A673 (cell line): Measurements from ENCODE around the gene BCAR3. TPM values are rescaled to one million over a fixed set of nuclear protein-coding genes. Genes with fewer than 3 reads are reported as not detected.

Experiments used
- BruUV-seq: library from RNA; stranded (reverse); fragments of 400-500 nt; replicated peaks from 2 replicates; lab custom pipeline; 2021; lab: Mats Ljungman, UMichigan
- CTCF ChIA-PET: fragments of 300-600 bp; sonication (Branson Sonifier 250); formaldehyde crosslinking; loops from one replicate; lab custom pipeline; 2022; ENCODE audit warnings: antibody characterized with exemption; lab: Charles Lee
- POLR2A ChIA-PET: fragments of 300-600 bp; sonication (Branson Sonifier 250); formaldehyde crosslinking; loops from one replicate; lab custom pipeline; 2022; ENCODE audit warnings: antibody characterized with exemption; ENCODE audit not compliant: low non-redundant PET; lab: Charles Lee
- DNase-seq: peaks from one replicate; pipeline ENCODE4 v3.0.0-alpha.2; 2015; ENCODE audit warnings: low spot score
- H3K27ac ChIP-seq: fragments of 200-600 bp; sonication (generic); 2 replicates; pipeline ENCODE4 v1.5.1; 2016; ENCODE audit warnings: mixed run types, low read depth, mild to moderate bottlenecking, mixed read lengths, antibody characterized with exemption, low read length; ENCODE audit not compliant: poor library complexity, severe bottlenecking
- H3K27me3 ChIP-seq: fragments of 200-600 bp; sonication (generic); replicated peaks from 2 replicates; pipeline ENCODE4 v1.6.1; 2017; ENCODE audit warnings: mixed run types, low read depth, mild to moderate bottlenecking, mixed read lengths, antibody characterized with exemption, low read length; ENCODE audit not compliant: insufficient read depth, poor library complexity
- H3K36me3 ChIP-seq: fragments of 200-600 bp; sonication (generic); 2 replicates; pipeline ENCODE4 v1.6.1; 2016; ENCODE audit warnings: mixed run types, mild to moderate bottlenecking, mixed read lengths, antibody characterized with exemption, low read length; ENCODE audit not compliant: insufficient read depth, poor library complexity, severe bottlenecking
- H3K4me1 ChIP-seq: fragments of 200-600 bp; sonication (generic); 2 replicates; pipeline ENCODE4 v1.6.1; 2017; ENCODE audit warnings: mixed run types, mild to moderate bottlenecking, mixed read lengths, antibody characterized with exemption, low read length; ENCODE audit not compliant: insufficient read depth, poor library complexity, severe bottlenecking
- H3K4me3 ChIP-seq: fragments of 200-600 bp; sonication (generic); 2 replicates; pipeline ENCODE4 v1.5.1; 2016; ENCODE audit warnings: low read depth, mixed run types, mild to moderate bottlenecking, mixed read lengths, low read length; ENCODE audit not compliant: poor library complexity, severe bottlenecking
- H3K9me3 ChIP-seq: fragments of 200-600 bp; sonication (generic); 2 replicates; pipeline ENCODE4 v1.6.1; 2016; ENCODE audit warnings: mixed run types, low read depth, mild to moderate bottlenecking, mixed read lengths, antibody characterized with exemption, low read length; ENCODE audit not compliant: poor library complexity, severe bottlenecking
- CTCF ChIP-seq: fragments of 300-800, 200-600 bp; sonication (generic); conservative IDR thresholded peaks from 2 replicates; pipeline ENCODE4 v1.5.1; 2017; ENCODE audit warnings: low read depth, mild to moderate bottlenecking, antibody characterized with exemption, low read length, moderate library complexity, mixed read lengths
- EZH2 ChIP-seq: fragments of 200-600 bp; sonication (generic); IDR thresholded peaks from 2 replicates; pipeline ENCODE4 v1.6.1; 2017; ENCODE audit warnings: borderline replicate concordance, low read depth, mild to moderate bottlenecking, mixed read lengths, antibody characterized with exemption, low read length; ENCODE audit not compliant: poor library complexity, severe bottlenecking
- intact Hi-C: fragments of 100-400 bp; cut with micrococcal nuclease; formaldehyde crosslinking; loops from one replicate; pipeline ENCODE4 v1.10.0; 2022; ENCODE audit not compliant: unreplicated experiment
- total RNA-seq: library from RNA; stranded (reverse); gene quantifications from 2 replicates; pipeline ENCODE4 v1.2.3, GENCODE V29; 2021

Gene BCAR3
- total RNA-seq, 1 experiment from 2014 or later: 0.90 TPM

- DNase-seq: no peak
- H3K4me1 ChIP-seq: peaks cover 8% of the 10 kb centered on the region
- H3K27ac ChIP-seq: no peak overlapping the region
- intact Hi-C loops: no loop called here
- ChIA-PET CTCF (no interaction called here), POLR2A (no interaction called here)
- no peaks in the 10 kb centered on the region for H3K27me3 ChIP-seq
- TF ChIP-seq EZH2 (no peak), CTCF (no peak)
- BruUV-seq: no TSS peak
- no peaks in the 10 kb centered on the region for H3K36me3 ChIP-seq
- H3K4me3 ChIP-seq: no peak overlapping the region
- H3K9me3 ChIP-seq: no peaks in the 10 kb centered on the region
These were observed 69.1 kb downstream of the BCAR3 start for GRCh38 chr1:93612510-93612909.

DNA sequence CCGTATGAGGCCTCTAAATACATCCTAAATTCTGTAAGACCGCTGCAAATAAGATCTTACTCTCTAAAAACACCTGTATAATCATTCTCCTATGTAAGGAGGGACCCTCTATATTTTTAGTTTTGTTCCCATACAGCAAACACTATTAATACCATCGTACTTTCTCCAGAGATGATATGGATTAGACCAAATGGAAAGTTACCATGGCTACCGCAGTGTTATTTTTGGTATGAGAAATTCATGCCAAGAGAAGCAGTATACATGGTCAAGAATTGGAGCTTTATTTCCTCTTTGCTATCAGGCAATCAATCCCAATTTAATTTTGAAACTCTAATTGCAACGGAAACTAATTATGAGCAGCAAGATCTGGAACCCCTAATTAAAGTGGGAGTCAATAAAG is 70.0 kb downstream of the BCAR3 start:
- no peak overlapping the region for H3K4me3 ChIP-seq
- ChIA-PET CTCF (no interaction called here), POLR2A (no interaction called here)
- H3K36me3 ChIP-seq: no peaks in the 10 kb centered on the region
- BruUV-seq: no TSS peak
- no peak for TF ChIP-seq EZH2
- TF ChIP-seq CTCF: no peak
- no peak overlapping the region for H3K27ac ChIP-seq
- H3K9me3 ChIP-seq: no peaks in the 10 kb centered on the region
- peaks cover 8% of the 10 kb centered on the region for H3K4me1 ChIP-seq
- intact Hi-C loops: no loop called here
- no peaks in the 10 kb centered on the region for H3K27me3 ChIP-seq
- DNase-seq: no peak

- TF ChIP-seq EZH2 (no peak), CTCF (no peak)
- no peaks in the 10 kb centered on the region for H3K27me3 ChIP-seq
- ChIA-PET POLR2A (no interaction called here), CTCF (no interaction called here)
- no peak overlapping the region for H3K4me3 ChIP-seq
- H3K4me1 ChIP-seq: no peaks in the 10 kb centered on the region
- H3K36me3 ChIP-seq: no peaks in the 10 kb centered on the region
- no peak for DNase-seq
- no TSS peak for BruUV-seq
- H3K9me3 ChIP-seq: no peaks in the 10 kb centered on the region
- intact Hi-C loops: no loop called here
- no peak overlapping the region for H3K27ac ChIP-seq
These were observed 72.1 kb downstream of the BCAR3 start for GRCh38 chr1:93609536-93609935.
